ENCODE results near the gene GABRG3.
"Not testable (repeated sequence)": the region's sequence is repeated elsewhere in the genome, so short reads cannot be mapped to it uniquely, and the experiment has no call there.

The GABRG3 gene

DNA sequence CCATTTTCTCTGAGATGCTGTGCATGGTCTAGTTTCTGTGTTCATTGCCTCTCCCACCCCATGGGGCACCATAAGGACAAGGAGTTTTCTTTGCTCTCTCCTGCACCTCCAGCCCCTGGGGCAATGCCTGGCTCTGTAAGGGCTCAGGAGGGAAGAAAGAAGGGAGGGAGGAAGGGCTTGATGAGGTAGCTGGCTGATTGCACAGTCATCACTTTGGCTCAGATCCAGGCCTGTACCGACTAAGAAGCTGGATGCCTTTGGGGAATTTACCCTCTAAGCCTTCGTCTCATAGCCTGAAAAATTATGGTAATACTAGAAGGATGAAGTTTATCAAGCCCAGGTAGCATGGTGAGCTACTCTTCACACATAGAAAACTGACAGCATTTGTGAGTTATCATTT lies 382.9 kb downstream of the GABRG3 start:
- DNase-seq, result no peak

DNA sequence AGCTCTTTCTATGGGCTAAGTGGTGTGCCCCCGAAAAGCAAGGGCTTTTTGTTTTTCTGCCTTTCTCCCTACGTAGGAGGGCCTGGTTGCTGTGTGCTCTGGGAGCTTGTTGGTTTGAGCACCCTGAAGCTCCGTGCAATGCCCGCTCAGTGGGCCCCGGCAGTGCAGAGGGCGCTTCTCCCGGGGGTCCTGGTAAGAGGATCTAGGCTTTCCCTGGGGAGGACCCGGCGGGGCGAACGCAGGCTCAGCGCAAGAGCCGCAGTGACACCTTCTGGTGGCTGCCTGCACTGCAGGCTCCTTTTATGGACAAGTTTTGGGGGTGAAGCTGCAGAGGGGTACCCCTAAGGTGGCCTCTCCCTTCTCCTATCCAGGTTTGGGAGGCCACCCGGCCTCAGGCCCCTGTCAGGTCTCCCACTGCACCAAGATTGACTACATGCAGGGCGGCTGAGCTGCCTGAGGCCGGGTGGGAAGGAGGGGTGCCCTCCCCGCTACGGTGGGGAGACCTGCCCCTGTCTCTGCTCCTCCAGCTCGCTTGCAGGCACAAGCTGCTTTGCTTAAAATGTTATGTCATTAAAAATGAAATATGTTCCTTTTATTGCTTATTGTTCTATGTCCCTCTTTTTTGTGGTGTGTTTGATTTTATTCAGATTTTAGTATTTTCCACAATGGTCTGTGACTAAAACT lies 387.9 kb downstream of the GABRG3 start:
- no peak for DNase-seq

DNA sequence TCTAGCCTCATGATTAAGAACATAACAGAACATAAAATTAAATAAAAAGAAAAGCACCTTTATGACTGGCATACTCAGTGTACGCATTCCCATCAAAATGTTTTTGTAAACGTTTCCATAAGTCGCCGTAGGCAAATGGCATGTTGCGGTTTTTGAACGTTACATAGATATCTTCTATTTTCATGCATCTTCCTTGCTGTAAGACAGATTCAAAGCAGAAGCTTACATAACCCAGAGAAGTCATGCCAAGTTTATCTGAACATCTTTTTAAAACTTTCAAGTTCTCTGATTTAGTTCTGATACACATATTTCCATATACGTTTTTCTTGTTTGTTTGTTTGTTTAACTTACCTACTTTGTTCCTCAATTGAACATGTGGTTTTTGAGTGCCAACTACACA lies 388.6 kb downstream of the GABRG3 start:
- no peak for DNase-seq

DNA sequence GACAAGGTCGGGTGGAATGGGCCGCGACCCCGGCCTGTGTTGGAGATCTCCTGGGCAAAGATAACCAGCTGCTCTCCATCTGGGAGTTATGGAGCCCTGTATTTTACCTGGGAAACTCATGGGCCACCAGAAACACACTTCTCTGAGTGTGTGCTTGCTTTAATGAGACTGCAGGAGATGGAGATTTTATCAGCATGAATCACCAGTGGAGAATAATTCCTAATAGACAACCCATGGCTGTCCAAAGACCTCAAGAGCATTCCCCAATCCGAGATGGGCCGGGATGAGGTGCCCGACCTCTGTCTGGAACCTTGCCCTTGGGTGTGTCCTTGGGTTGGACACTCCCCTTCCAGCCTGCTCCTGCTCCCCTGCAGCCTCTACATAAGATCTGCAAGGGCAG lies 389.3 kb downstream of the GABRG3 start:
- no peak for DNase-seq

DNA sequence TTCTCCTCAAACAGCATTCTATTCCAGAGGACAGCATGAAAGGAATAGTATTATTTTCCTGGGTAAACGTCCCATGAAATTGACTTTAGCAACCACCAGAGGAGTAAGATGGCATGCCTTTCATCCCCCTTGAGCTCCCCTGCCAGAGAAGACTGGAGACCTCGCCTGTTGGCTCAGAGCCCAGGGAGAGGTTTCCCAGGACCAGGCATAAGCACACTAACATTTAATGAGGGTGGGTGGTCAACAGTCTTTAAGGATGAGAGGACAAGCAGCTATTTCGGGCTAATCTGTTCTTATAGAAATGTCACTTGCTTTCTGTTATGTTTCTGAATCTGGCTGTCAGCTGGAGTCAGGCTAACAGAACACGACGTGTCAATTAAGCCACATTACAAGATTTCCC lies 390.5 kb downstream of the GABRG3 start:
- DNase-seq, result no peak

DNA sequence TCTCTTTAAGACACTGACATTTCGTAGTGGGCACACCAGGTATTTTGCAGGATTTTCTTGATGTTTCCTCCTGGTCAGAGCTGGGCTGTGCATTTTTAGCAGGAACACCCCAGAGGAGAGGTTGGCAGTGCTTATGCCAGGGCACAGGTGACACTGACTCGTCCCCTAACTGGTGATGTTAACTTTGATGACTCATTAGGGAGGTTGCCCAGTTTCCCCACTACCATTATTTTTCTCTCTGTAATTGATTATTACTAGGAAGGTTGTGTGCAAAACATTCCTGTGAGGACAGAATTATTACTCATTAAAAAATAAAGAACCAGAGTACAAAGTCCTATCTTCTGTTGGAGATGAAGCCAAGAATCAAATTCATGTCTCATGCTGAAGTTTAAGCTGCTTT lies 394.5 kb downstream of the GABRG3 start:
- no peak for DNase-seq

DNA sequence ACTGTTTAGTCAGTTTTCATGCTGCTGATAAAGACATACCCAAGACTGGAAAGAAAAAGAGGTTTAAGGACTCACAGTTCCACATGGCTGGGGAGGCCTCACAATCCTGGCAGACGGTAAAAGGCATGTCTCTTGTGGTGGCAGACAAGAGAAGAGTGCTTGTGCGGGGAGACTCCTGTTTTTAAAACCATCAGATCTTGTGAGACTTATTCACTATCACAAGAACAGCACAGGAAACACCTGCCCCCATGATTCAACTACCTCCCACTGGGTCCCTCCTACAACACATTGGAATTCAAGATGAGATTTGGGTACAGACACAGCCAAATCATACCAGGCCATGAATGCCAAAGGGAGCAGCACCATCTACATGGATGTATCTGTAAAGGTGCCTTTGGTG lies 406.4 kb downstream of the GABRG3 start:
- not testable (repeated sequence) for DNase-seq

DNA sequence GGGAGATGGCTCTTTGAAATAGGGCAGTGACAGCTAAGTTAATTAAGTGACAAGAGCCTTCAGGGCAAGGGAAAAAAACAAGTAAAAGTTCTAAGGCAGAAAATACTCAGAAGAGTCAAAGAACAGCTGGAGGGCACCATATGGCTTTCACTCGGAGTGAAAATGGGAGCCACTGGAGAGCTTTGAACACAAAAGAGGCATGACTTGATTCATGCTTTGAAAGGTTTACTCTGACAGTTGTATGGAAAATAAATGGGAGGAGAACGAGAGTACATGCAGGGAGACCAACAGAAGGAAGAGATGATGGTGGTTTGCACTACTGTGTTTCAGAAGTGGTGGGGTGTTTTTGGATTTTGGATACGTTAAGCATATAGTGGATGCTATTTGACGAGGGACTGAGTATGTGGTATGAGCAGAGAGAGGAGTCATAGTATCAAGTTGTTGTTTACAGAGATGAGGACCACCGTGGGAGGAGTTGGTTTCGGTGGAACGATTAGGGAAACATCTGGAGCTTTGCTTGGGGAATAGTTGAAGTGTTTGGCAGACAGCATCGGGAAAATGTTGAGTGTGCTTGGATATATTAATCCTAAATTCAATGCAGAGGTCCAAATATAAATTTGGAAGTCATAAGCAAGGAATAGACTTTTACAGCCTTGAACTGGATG lies 411.5 kb downstream of the GABRG3 start:
- no peak for DNase-seq

DNA sequence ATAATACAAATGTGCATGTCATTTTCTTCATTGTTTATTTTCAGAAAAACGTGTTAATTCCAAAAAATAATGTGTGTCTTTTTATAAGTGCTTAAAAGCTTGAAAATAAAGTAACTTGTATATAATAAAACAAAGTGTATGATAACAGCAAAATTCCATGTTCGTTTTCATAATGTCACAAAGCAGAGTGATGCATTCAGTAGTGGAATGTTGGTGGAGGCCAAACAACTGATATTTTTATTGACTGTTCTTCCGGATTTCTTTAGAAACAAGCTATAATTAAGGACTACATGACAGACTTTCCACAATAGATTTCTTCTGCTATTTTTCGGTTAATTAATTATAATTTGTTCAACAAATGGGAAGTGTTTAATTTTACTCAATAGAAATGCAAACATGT lies 412.7 kb downstream of the GABRG3 start:
- DNase-seq, result no peak

DNA sequence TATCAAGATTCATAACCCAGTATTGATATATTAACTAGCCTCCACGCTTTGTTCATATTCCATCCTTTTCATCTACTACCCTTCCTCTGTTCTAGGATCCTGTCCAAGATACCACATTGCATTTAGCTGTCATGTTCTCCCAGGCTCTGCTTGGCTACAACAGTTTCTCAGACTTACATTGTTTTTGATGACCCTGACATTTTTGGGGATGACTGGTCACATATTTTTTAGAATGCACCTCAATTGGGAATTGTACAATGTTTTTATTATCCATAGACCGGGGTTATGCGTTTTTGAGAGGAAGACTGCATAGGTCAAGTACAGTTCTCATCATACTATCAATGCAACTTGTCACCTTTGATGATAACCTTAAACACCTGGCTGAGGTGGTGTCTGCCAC lies 421.2 kb downstream of the GABRG3 start:
- DNase-seq, result no peak

DNA sequence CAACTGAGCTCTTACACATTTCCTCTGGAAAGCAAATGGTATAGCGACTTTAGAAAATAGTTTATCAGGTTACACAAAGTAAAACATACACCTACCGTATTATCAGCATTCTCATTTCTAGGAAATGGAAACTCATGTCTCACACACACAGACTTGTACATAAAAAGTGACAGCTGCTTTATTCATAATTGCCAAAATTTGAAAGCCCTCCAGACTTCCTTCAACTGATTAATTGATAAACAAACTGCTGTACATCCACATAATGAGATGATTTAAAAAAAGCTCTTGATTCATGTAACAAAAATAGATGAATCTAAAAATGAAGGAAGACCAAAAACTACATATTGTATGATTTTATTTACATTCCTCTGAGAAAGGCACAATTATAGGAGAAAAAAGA lies 425.5 kb downstream of the GABRG3 start:
- no peak for DNase-seq

DNA sequence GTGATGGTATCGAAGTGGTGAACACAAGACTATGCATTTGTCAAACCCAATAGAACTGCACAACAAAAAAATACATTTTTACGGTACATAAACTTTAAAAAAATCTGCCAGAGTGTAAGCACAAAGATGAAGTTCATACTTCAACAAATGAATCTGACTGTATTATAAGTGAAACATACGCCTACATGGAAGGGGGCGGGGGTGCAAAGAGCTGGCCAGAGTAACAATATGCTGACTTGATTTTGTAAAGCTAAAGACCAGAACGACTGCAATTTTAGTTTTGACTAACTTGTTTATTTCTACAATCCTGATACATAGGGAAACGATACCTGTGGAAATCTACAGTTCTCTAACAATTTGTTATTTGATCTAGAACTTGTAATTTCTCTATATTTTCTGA lies 426.0 kb downstream of the GABRG3 start:
- no peak for DNase-seq

DNA sequence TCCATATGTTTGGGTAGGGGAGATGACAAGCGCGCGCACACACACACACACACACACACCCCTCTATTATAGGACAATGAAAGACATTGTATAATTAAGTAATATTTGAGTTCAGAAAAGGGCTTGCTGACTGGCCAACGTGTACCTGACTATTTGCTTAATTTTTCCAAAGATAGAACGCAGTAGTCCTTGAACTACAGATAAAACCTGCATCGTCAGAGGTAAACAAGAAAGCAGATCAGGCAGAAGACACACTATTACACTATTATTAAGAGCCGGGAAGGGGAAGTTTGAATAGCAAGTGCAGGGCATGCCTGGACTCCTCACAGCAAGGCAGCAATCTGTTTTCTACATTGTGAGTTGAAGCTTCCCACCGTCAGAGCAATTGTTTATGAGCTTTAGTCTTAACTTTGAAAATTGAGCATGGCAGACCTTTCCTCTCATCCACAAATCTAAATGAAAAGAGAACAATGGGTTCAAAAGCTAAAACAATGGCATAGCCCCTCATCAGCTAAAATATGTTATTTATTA lies 427.7 kb downstream of the GABRG3 start:
- no peak for DNase-seq

DNA sequence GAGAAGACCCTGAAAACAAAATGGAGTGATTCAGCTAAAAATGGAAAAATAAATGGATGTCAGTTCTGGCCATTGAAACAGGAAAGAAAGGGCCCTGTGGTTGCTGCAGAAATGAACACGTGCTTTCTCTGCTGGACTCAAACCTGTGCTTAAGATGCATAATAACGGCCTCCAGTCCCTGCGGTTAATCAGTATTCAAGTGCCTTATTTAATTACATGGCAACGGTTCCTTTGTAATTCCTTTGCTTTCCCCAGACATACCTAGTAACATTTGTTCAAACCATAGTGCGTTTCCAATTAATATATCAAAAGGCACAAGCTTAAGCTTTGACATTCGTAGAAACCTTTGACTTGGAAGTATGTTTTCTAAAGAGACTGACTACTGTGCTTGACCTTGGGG lies 428.3 kb downstream of the GABRG3 start:
- DNase-seq, result no peak

DNA sequence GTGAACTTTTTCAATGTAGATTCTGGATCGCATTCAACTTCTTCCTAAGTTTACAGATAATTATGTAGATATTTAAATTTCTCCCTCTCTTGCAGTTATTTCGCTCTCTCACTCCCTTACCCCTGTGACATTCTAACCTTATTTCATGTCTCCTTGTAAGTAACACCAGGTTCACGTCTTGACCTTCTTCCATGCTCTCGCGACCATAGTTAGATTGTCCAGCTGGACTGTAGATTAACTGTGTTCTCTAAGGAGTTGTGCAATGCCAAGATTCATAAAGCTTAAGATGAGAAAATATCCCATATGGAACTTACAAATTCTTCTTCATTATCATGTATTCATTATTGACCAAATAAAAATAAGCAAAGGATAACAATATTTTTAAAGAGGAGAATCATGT lies 430.5 kb downstream of the GABRG3 start:
- no peak for DNase-seq

DNA sequence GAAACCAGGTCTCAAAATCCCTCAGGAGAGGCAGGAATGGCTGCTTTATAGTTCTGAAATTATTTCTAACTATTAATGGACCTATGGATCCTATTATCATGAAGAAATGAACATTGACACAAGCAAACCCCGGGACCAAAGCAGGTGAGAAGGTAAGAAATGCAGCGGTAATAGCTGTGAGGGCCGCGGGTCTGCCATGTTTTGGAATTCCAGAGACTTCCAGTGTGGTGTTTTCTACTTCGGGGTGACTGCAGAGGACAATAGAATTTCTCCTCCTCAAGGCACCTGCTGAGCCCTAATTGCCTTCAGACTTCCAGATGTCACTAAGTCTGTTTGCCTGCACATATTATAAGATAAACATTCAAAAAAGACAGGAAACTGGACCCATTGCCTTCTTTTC lies 437.4 kb downstream of the GABRG3 start:
- DNase-seq, result no peak

DNA sequence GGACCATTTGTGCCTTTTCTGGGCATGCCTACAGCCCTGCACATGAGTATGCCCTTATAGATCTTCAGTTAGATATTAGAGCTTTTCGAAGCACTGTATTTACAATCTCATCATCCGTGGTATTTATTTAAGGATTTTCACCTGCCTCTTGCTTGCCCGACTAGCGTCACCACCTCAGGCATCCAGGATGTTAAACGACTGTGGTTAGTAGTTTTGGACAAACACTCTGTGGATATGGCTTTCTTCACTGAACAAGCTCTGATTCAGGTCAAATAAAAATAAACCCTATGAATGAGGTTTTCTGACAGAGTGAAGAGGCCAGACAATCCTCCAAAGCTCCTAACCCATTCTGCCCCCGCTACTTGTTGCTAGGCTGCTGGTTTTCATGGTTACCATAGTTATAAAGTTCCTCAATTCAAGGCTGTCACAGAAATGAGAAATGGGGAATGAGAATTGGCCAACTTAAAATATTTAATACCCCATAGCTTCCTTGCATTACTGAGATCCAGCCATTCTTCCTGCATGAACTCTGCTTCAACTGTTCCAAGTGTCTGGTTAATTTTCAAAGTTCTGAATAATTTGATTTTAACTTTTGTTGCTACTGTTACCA lies 440.1 kb downstream of the GABRG3 start:
- no peak for DNase-seq

DNA sequence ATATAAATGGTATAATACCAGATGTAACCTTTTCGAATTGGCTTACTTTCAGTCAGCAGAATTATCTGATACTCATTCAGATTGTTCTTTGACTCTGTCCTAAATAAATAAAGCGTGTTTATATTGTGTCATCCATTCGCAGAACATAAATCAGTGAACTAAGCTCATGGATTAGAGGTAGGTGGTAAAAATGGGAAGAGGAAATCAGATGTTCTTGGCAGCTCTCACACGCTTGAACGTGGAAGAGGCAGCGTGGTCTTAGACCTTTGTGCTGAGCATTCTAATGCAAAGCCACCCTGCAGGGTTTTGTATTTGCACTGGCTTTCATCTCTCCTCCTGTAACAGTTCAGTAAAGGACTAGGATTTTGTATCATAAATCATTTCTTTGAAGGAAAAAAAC lies 441.4 kb downstream of the GABRG3 start:
- DNase-seq, result no peak

DNA sequence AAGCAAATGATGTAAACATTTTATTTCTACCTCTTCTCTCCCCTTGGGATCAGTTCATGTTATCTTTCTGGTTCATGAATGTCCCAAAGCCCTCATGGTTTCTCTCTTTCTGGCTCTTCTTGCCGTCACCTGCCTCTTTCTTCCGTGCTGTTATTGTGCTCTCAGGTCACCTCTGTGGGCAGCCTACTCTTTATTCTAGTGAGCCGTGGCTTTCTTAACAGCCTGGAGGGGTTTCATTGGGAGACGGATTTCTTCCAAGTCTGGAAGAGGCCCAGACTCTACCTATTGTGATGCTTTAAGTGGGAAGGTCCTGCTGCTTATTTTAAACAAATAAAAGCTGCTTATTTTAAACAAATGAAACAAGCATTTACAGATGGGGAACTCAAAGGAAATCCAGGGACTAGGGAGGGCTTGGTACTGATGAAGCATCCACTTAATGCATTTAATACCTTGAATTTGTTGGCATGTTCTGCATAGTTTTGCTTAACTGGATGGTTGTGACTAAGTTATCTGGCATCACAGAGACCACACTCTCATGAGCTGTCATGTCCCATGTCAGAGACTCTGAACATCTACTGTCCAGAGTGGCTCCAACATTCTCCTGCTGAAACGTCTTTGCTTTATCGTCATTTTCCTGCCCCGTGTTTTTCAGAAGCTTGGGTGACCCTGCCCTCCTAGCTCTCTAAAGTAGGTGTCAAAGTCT lies 443.3 kb downstream of the GABRG3 start:
- DNase-seq, result no peak

DNA sequence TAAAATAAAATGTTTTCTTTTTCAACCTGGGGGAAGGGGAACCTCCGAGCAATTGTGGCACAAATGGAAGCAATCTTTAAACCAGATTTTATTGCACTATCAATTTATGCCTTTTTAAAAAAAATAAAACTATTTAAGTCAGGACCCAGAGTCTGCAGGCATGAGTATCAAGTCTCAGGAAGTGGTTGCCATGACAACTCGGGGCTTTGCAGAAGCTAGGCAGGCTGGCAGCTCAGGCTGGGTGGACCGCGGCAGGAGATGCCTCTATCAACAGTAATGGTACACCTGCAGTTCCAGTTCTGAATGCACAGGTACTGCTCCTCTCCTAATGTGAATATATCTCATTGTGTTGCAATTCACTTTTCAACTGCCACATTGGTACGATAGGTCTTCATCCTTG lies 447.7 kb downstream of the GABRG3 start:
- no peak for DNase-seq

DNA sequence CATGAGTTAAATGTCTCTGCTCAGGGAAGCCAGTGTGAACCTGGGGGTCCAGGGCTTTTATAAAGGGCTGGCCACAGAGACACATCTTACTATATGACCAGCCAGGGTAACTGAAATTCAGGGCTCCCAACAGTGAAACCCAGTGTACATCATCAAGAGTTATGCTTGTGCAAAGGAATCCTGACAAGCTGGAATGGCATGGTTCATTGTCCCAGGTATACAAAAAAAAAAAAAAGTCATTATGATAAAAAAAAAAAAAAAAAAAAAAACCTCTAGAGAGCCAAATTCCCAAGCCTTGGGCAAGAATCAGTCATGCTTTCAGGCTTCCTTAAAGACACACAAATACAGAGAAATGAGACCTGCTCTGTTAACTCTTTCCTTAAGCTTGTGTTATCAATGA lies 452.0 kb downstream of the GABRG3 start:
- DNase-seq, result no peak

DNA sequence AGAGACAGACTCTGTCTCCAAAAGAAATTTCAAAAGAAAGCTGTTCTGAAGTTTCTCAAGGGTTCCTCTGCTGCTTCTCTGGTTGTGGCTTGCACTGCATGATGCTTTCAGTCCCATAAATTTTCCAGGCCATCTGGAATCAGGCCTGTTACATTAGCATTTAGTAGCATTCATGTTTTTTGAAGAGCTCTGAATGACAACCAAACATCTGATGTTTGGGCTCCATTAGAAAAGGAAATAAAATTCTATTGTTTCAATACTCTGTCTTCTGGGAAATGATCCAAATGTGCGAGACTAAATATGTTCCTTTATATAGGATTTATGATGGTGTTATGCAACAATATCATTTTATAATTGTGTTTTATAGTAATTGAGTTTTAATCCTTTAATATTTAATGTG lies 455.8 kb downstream of the GABRG3 start:
- DNase-seq, result no peak

DNA sequence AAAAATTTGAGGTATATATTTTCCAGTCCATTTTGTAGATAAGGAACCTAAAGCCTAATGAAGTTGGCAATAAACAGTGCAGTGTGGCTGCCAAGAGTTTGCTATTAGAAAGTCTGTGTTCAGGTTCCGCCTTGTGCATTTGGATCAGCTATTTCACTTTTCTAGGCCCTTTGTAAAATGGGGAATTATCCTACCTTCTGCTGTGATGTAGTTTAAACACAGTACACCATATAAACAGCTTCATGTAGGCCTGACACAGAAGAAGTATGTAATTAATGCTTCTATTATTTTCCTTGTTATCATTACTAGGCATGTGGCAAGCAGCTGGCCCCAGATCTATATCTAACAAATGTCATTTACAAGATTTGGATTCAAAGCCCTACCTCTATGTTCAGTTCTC lies 456.3 kb downstream of the GABRG3 start:
- no peak for DNase-seq

DNA sequence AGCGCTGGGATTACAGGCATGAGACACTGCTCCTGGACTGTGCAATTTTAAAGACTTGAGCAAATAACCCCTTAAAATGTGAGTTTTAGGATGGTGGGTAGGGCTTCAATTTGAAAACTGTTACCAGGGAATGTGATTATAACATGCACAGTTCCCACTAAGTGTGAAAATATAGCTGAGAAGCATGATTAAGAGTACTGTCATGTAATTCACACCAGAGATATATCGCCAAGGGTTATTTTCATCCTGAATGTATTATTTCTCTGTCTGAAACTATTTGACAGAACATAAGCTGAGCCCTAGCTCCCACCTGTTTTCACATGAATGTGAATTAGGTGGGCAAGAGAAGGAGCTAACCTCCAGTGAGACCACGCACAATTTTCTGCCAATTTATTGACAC lies 457.2 kb downstream of the GABRG3 start:
- DNase-seq, result no peak
